Activated CD4-positive, alpha-beta memory T cell treated with anti-CD3 and anti-CD28 coated beads, Interleukin-2, amount 10 ng/mL, durations not matched to agents 7 days and 5 days (primary cell): ENCODE data around the gene PRSS16. TPM values are rescaled to one million over a fixed set of nuclear protein-coding genes. Genes with fewer than 3 reads are reported as not detected.

ENCODE experiments used
- CTCF ChIA-PET: fragments of 350-600 bp; sonication (Branson Sonifier 250); formaldehyde crosslinking; loops from one replicate; lab custom pipeline; 2021; ENCODE audit warnings: antibody characterized with exemption, inconsistent platforms; lab: Charles Lee
- POLR2A ChIA-PET: fragments of 350-600 bp; sonication (Branson Sonifier 250); formaldehyde crosslinking; loops from one replicate; lab custom pipeline; 2021; ENCODE audit warnings: antibody characterized with exemption; lab: Charles Lee
- DNase-seq: peaks from one replicate; pipeline ENCODE4 v3.0.0-alpha.2; 2020
- H3K27ac Mint-ChIP-seq: one replicate; pipeline ENCODE4 v1.8.0; 2021; ENCODE audit warnings: mild to moderate bottlenecking, mixed read lengths
- H3K27me3 Mint-ChIP-seq: one replicate; pipeline ENCODE4 v1.8.0; 2021; ENCODE audit warnings: mixed read lengths
- H3K36me3 Mint-ChIP-seq: one replicate; pipeline ENCODE4 v1.8.0; 2021; ENCODE audit warnings: low read depth, mixed read lengths
- H3K4me1 Mint-ChIP-seq: one replicate; pipeline ENCODE4 v1.8.0; 2021; ENCODE audit warnings: mixed read lengths
- H3K4me3 Mint-ChIP-seq: one replicate; pipeline ENCODE4 v1.8.0; 2021; ENCODE audit warnings: mild to moderate bottlenecking, mixed read lengths
- H3K9me3 Mint-ChIP-seq: one replicate; pipeline ENCODE4 v1.8.0; 2021; ENCODE audit warnings: mixed read lengths
- total RNA-seq, 2 experiments: library from RNA; stranded (reverse); gene quantifications; one replicate each; pipeline ENCODE4 v1.2.3, GENCODE V29; 2021

The PRSS16 gene
- total RNA-seq, 2 experiments from 2014 or later = 1.3 to 1.6 TPM

DNA sequence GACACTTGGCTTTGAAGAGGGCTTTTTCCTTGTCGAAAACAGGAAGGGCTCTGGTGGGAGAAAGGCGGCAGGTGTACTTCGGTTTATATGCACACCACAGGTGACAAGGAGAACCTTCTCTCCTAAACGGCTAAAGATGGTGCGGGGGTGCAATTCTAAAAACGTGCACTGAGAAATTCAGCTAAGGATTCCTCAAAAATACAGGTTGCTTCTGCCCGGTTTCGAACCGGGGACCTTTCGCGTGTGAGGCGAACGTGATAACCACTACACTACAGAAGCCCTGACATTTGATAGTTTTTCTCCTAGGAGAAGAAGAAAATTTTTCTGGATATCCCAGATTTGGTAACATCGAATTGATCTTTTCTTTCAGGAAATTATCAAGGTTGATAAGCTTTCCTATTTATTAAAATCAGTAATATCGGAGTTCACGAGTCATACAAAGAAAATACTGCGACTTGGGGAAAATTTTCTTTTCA, 32.6 kb downstream of the PRSS16 start:
- Mint-ChIP-seq H3K36me3 (peaks cover 19% of the 10 kb centered on the region), H3K4me3 (peak overlapping the region; percentile 13), H3K27ac (peak overlapping the region; percentile 38), H3K9me3 (peaks cover 14% of the 10 kb centered on the region), H3K27me3 (peaks cover 67% of the 10 kb centered on the region), H3K4me1 (peaks cover 14% of the 10 kb centered on the region)
- CTCF ChIA-PET = no interaction called here
- POLR2A ChIA-PET = no interaction called here
- DNase-seq = no peak

DNA sequence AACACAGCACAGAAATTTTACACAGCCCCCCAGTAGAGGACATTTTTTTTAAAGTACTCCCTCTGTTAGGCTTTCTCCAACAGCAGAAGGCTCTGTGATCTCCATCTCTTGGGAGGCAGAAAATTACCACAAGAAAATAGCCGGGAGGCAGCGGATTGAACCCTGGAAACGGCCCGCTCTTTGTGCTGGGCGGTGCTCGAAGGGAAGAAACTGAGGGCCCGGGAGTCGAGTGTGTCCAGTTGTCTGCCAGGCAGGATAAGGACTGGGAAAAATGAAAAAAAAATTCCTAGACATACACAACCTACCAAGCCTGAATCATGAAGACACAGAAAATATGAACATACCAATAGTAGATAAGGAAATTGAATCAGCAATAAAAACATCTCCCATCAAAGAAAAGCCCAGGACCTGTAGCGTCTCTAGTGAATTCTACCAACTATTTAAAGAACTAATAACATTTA, 33.1 kb downstream of the PRSS16 start:
- POLR2A ChIA-PET = no interaction called here
- Mint-ChIP-seq H3K4me1 (peaks cover 14% of the 10 kb centered on the region), H3K36me3 (peaks cover 19% of the 10 kb centered on the region), H3K9me3 (peaks cover 16% of the 10 kb centered on the region), H3K4me3 (peak overlapping the region; percentile 1), H3K27ac (no peak overlapping the region), H3K27me3 (peaks cover 68% of the 10 kb centered on the region)
- DNase-seq = no peak
- CTCF ChIA-PET = interaction anchor here (0.6 kb wide), 1 partner anchor 24 kb away, joined by 3 read pairs; no protein-coding TSS in a partner anchor

DNA sequence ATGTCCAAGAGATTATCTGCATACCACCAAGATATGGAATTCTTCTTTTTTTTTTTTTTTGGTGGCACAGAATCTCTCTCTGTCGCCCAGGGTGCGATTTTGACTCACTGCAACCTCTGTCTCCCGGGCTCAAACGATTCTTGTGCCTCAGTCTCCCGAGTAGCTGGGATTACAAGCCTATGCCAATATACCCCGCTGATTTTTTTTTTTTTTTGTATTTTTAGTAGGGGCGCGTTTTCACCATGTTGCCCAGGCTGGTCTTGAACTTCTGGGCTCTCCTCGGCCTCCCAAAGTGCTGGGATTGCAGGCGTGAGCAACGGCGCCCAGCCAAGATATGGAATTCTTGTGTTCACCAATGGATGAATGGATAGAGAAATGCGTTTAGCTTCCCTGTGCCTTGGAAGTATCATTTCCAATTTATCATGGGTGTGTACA, 33.6 kb downstream of the PRSS16 start:
- ChIA-PET CTCF (interaction anchor here (0.6 to 0.7 kb wide), 2 partner anchors 23 to 500 kb away, joined by 3 read pairs; no protein-coding TSS in a partner anchor), POLR2A (no interaction called here)
- no peak overlapping the region for H3K27ac Mint-ChIP-seq
- H3K36me3 Mint-ChIP-seq = peaks cover 19% of the 10 kb centered on the region
- H3K27me3 Mint-ChIP-seq = peaks cover 68% of the 10 kb centered on the region
- H3K9me3 Mint-ChIP-seq = peaks cover 17% of the 10 kb centered on the region
- no peak overlapping the region for H3K4me3 Mint-ChIP-seq
- no peak for DNase-seq
- peaks cover 14% of the 10 kb centered on the region for H3K4me1 Mint-ChIP-seq

DNA sequence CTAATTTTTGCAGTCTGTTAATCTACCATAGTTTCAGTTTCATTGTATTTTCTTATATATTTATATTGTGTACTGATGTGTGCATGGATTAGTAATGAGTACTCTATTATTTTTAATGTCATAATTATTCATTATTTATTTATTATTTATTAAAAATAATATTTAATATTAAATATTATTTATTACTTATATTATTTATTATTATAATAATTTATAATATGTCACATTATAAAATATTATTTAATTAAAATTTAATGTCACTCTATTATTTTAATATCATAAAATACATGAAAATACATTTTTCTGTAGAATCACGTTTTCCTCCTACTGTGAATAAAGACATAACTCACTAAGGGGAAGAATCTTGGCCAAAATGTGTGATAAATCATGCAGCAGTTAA, 34.1 kb downstream of the PRSS16 start:
- H3K4me1 Mint-ChIP-seq = peaks cover 14% of the 10 kb centered on the region
- H3K9me3 Mint-ChIP-seq = peaks cover 20% of the 10 kb centered on the region
- ChIA-PET POLR2A (no interaction called here), CTCF (interaction anchor here (0.7 kb wide), 1 partner anchor 500 kb away, joined by 3 read pairs; no protein-coding TSS in a partner anchor)
- DNase-seq = no peak
- H3K27ac Mint-ChIP-seq = no peak overlapping the region
- no peak overlapping the region for H3K4me3 Mint-ChIP-seq
- H3K36me3 Mint-ChIP-seq = peaks cover 23% of the 10 kb centered on the region
- H3K27me3 Mint-ChIP-seq = peaks cover 71% of the 10 kb centered on the region

DNA sequence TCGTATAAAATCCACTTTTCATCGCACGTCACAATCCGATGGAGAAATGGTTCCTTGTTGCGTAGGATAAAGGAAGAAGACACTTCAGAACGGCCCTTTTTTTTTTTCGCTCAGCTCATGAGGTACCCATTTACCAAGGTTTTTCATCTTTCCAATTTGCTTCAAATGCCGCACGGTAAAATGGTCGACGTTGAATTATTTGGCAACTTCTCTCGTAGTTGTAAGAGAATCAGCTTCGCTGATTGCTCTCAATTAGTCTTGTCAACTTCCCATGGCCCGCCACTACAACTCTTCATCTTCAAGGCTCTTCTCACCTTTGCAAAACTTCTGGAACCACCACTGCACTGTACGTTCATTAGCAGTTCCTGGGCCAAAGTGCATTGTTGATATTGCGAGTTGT, 35.8 kb downstream of the PRSS16 start:
- H3K27me3 Mint-ChIP-seq = peaks cover 74% of the 10 kb centered on the region
- H3K4me3 Mint-ChIP-seq = peak overlapping the region; percentile 4
- ChIA-PET POLR2A (no interaction called here), CTCF (interaction anchor here (1.6 kb wide), 1 partner anchor 29 kb away, joined by 4 read pairs; no protein-coding TSS in a partner anchor)
- H3K9me3 Mint-ChIP-seq = peaks cover 17% of the 10 kb centered on the region
- H3K36me3 Mint-ChIP-seq = peaks cover 31% of the 10 kb centered on the region
- no peak for DNase-seq
- peaks cover 18% of the 10 kb centered on the region for H3K4me1 Mint-ChIP-seq
- no peak overlapping the region for H3K27ac Mint-ChIP-seq

DNA sequence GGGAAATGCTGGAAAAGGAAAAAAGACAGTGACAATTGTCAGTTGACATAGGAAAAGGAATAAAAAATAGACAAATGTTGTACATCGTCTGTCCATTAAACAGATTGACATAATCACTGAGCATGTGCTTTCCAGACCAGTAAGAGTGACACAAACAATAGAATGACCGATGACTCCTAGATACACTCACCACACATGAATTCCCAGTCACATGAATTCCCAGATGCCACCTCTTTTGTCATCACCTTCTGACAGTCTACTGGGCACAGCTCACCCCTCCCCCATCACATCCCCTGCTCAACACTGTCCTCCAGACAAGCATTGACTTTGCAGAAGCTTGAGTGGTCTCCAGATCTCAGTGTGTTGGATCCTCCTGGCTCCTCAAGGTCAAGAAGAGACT, 38.6 kb downstream of the PRSS16 start:
- Mint-ChIP-seq H3K36me3 (peaks cover 43% of the 10 kb centered on the region), H3K27me3 (peaks cover 82% of the 10 kb centered on the region), H3K27ac (no peak overlapping the region), H3K9me3 (peaks cover 25% of the 10 kb centered on the region), H3K4me1 (peaks cover 14% of the 10 kb centered on the region), H3K4me3 (no peak overlapping the region)
- ChIA-PET CTCF (no interaction called here), POLR2A (no interaction called here)
- no peak for DNase-seq

DNA sequence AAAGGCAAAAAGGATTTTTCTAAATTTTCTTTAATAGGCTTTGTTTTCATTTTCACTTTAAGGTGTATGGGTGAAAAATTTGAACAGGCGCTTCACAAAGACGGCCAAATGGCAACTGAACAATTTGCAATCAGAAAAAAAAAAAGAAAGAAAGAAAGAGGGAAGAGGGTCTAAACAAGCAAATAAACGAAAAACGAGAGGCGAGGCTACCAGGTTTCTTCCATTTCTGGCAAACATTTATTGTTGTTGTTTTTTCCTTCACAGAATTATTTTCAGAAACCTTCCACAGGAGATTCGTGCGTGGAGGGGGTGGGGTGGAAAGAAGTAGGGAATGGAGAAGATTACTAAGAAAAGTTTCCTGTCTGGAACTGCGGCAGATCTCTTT, 40.2 kb downstream of the PRSS16 start:
- peaks cover 30% of the 10 kb centered on the region for H3K9me3 Mint-ChIP-seq
- peaks cover 12% of the 10 kb centered on the region for H3K4me1 Mint-ChIP-seq
- no peak overlapping the region for H3K4me3 Mint-ChIP-seq
- DNase-seq = no peak
- ChIA-PET CTCF (no interaction called here), POLR2A (no interaction called here)
- peaks cover 43% of the 10 kb centered on the region for H3K36me3 Mint-ChIP-seq
- no peak overlapping the region for H3K27ac Mint-ChIP-seq
- peaks cover 83% of the 10 kb centered on the region for H3K27me3 Mint-ChIP-seq

DNA sequence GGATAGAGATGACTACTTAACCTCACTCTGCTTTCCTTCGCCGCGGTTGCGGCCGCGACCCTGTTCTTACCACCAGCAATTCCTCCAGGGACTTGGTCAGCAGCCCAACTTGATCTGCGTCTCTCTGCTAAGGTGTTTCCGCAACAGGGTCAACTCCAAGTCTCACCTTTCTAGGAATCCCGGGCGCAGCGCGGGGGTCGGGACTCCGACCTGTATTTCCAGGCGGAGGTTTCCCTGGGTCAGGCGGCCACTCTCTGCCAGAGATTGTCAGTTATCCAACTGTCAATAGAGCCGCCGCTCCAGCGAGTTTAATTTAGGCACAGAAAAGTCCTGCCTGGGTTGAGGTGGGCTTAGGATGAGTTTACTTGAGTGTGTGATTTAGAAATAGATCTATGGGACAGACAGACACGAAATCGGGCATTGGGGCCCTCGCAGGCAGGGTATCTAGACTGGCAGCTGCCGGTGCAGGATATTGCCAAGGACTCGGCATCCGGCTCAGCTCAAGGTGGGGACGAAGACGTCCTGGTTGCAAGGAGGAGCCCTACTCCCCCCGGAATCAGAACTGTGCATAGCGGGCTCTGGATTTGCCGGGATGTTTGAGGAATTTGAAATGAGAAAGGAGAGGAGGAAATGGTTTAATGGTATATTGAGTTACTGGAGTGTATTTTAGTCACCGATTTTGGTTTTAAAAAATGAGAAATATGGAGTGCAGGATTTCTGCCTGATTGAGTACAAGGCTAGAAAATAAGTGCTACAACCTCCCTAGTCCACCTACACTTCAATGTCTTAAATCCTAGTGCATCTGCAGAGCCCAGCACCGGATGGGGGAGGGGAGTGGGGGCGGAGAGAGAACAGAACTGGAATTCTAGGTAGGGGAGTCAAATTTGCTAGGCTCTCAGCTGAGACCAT, 40.9 kb downstream of the PRSS16 start:
- DNase-seq = no peak
- H3K4me1 Mint-ChIP-seq = peaks cover 11% of the 10 kb centered on the region
- H3K27ac Mint-ChIP-seq = no peak overlapping the region
- H3K27me3 Mint-ChIP-seq = peaks cover 81% of the 10 kb centered on the region
- H3K9me3 Mint-ChIP-seq = peaks cover 27% of the 10 kb centered on the region
- peaks cover 39% of the 10 kb centered on the region for H3K36me3 Mint-ChIP-seq
- ChIA-PET POLR2A (interaction anchor here (0.7 kb wide), 1 partner anchor 53 kb away, joined by 3 read pairs; no protein-coding TSS in a partner anchor), CTCF (no interaction called here)
- no peak overlapping the region for H3K4me3 Mint-ChIP-seq

DNA sequence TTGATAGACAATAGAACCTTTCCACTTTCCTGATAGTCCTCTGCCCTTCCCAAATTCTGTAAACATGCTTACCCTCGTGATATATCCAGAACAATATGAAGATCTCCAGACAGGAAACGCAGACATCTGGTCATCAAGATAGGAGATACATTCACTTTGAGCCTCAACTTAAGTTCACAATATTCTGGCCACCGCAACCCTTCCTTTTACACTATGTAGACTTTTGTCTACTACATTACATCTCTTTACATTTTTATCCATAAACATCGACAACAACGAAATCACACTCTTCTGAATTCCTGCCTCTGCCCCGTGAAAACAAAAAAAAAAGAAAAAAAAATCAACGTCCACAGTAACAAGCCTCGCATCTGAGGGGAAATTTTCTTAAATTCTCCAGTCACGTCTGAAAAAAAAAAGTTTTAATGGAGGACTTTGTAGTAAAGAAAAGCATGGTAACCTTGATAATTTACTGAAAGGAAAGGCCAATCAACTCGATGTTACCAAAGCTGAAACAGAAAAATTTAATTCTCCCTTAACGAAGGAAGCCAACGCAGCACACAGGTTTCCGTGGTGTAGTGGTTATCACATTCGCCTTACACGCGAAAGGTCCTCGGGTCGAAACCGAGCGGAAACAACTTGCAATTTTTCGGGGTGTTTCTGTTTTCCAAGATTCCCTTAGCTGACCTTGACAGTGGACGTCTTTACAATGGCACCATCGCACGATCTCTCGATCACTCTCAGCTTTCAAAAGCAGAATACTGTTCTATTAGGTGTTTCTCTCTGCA, 42.8 kb downstream of the PRSS16 start:
- Mint-ChIP-seq H3K4me1 (peaks cover 11% of the 10 kb centered on the region), H3K36me3 (peaks cover 31% of the 10 kb centered on the region), H3K4me3 (no peak overlapping the region), H3K9me3 (peaks cover 21% of the 10 kb centered on the region), H3K27ac (no peak overlapping the region), H3K27me3 (peaks cover 81% of the 10 kb centered on the region)
- ChIA-PET CTCF (no interaction called here), POLR2A (no interaction called here)
- DNase-seq = no peak

DNA sequence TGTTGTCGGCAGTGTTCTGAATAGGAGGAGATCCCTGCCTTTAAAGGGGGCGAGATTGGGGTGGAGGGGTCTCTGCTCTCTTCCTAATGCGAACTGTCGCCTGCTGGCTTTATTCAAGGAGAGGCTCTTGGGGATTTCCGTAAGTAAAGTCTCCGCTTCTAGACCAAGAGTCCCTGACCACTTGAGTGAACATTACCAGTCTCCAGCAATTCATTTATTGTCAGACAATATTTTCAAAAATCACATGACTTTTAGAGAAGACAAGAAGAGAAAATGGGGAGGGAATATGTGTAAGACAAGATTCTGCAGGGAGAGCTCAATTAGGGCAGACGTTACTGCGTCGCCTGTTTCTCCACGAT, 43.3 kb downstream of the PRSS16 start:
- DNase-seq = no peak
- H3K27me3 Mint-ChIP-seq = peaks cover 81% of the 10 kb centered on the region
- H3K27ac Mint-ChIP-seq = no peak overlapping the region
- H3K4me3 Mint-ChIP-seq = no peak overlapping the region
- CTCF ChIA-PET = no interaction called here
- POLR2A ChIA-PET = no interaction called here
- peaks cover 12% of the 10 kb centered on the region for H3K4me1 Mint-ChIP-seq
- peaks cover 20% of the 10 kb centered on the region for H3K9me3 Mint-ChIP-seq
- peaks cover 33% of the 10 kb centered on the region for H3K36me3 Mint-ChIP-seq

DNA sequence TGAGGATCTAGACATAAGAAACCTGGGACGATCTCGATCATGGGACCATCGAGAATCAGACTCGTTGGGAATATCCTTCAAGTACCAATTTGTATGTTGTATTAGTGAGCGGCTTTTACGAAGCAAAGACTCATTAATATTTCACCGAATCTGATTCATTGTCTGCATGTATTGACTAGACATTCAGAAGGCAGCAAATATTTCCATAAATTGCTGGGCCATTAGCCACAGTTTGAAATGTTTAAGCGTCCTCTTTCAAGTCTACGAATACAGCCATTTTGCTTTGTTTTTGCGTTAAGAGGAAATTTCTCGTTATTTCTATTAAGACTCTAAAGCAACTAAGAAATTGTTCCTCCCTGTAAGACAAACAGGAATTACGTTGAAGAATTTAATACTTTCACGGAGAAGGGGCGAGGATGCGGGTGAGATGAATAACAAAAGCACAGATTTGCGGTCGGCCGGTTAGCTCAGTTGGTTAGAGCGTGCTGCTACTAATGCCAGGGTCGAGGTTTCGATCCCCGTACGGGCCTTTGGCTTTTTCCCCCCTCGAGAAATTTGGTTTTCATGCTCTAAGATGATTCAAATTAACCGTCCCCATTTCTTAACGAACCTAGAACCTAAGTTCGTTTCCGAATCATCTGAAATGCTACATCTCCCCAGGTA, 46.1 kb downstream of the PRSS16 start:
- no peak for DNase-seq
- H3K36me3 Mint-ChIP-seq = peaks cover 22% of the 10 kb centered on the region
- no peak overlapping the region for H3K27ac Mint-ChIP-seq
- peaks cover 5% of the 10 kb centered on the region for H3K4me1 Mint-ChIP-seq
- CTCF ChIA-PET = no interaction called here
- peaks cover 83% of the 10 kb centered on the region for H3K27me3 Mint-ChIP-seq
- no peak overlapping the region for H3K4me3 Mint-ChIP-seq
- POLR2A ChIA-PET = no interaction called here
- H3K9me3 Mint-ChIP-seq = peaks cover 20% of the 10 kb centered on the region

DNA sequence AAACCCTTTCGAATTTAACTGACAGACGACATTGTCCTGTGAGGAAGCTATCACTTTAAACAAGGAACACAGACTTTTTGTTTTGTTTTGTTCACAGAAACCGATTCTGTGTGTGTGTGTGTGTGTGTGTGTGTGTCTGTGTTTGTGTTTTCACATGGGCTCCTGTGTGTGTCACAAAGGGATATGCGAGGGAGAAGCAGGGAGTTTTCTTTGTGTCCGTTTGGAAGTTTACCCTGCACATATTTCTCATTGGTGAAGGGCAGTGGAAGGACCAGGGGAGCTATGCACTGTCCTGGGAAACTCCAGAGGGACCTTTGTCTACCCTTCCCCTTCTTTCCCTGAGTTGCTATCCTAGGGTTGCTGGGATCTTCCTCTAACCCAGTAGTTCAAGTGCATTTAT, 46.9 kb downstream of the PRSS16 start:
- CTCF ChIA-PET = no interaction called here
- Mint-ChIP-seq H3K4me1 (peaks cover 5% of the 10 kb centered on the region), H3K27ac (no peak overlapping the region), H3K36me3 (peaks cover 20% of the 10 kb centered on the region), H3K27me3 (peaks cover 79% of the 10 kb centered on the region), H3K9me3 (peaks cover 17% of the 10 kb centered on the region), H3K4me3 (no peak overlapping the region)
- POLR2A ChIA-PET = interaction anchor here (0.6 kb wide), 1 partner anchor 10 kb away, joined by 3 read pairs; no protein-coding TSS in a partner anchor
- no peak for DNase-seq
